Glomerular visceral epithelial cell (primary cell): ENCODE measurements around the gene RBM19.

Source experiments
- DNase-seq: peaks from one replicate; pipeline ENCODE4 v3.0.0-alpha.2; 2016; ENCODE audit errors: extremely low spot score

The RBM19 gene

GRCh38 chr12:113857371-113857770, 108.8 kb downstream of the RBM19 start:
- no peak for DNase-seq

- no peak for DNase-seq
Measured at GRCh38 chr12:113855998-113856397, 110.1 kb downstream of the RBM19 start.

DNA sequence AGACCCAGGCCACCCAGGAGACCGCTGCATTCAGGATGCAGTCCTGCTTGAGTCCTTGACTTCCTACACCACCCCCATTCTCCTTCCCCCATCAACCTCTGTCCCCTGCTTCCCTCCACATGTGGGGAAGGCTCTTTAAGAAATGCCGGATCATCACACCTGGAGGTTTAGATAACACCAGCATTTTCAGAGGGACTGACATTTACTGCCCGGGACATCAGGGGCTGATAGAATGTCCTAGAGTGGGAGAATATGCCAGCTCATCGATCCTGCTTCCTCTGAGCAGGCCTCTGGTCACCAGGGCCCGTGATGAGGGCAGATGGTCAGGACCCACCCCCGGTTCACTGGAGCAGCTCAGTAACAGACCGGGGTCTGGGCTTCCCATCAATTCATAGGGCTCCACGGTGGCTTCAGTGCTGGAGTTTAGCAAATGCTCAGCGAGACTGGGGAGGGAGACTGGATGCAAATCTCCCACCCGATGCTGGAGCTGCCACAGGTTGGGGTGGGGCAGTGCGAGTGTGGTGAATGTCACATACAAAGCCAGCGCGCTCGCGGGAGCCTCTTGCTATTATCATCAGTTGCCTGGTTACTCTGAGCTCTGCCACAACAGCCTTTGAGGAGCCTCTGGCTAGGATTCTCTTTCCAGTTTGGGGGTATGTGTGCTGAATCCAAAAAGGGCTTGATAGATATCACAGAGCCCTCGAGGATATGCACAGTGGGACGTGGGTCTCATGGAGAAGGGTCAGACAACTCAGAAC, 111.6 kb downstream of the RBM19 start:
- no peak for DNase-seq

GRCh38 chr12:113853491-113853890, 112.6 kb downstream of the RBM19 start:
- no peak for DNase-seq

DNA sequence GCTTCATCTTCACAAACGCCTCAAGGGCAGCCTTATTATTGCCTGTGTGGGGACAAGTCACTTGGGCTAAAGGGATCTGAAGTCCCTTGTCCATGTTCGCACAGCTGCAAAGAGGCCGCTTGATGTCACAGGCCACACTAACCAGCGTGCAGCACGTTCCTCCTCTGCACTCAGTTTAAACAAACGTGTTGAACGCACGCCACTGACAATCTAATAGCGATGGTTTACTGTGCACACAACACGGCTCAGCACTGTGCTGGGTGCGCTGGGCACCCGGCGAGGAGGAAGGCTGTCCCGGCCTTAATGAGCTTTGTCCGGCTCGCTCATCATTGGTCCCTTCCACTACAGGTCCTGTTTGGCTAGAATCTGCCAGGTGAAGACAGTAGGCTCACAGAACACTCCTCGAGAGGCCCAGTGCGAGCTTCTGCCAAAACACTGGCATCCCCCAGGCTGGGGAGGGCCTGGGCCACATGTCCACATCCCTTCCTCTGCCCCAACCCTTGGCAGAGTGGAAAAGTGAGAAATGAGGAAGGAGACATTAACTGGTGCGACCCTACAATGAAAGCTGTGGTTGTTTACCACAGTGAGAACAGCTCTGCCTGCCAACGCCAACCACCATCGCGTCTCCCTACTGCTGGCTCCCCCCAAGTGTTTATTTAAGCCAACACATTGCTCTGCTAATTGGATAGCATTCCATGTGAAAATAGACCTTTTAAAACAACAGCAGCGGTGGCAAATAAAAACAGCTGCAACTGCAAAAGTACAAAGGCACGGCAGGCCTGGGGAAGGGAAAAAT, 113.2 kb downstream of the RBM19 start:
- DNase-seq, result no peak

DNA sequence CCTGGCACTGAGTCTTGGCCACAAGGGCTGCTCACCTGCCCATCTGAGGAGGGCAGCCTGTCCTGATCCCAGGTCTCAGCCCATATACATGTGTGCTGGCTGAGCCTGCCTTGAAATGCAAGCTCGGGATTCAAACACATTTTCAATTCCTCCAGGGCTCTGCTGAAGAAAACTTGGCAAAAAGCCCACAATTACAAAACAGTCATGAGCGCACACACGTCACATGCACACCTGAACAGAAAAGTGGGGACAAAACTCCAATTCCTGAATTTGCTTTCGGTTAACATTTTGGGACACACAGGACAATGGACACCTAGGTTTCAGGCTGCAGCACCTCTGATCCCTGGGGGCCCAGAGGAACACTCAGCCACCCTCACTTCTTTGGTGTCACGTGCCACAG, 113.9 kb downstream of the RBM19 start:
- no peak for DNase-seq

GRCh38 chr12:113850309-113851056, 115.6 kb downstream of the RBM19 start:
- DNase-seq, result no peak

- no peak for DNase-seq
Measured at GRCh38 chr12:113847856-113848255, 118.3 kb downstream of the RBM19 start.

DNA sequence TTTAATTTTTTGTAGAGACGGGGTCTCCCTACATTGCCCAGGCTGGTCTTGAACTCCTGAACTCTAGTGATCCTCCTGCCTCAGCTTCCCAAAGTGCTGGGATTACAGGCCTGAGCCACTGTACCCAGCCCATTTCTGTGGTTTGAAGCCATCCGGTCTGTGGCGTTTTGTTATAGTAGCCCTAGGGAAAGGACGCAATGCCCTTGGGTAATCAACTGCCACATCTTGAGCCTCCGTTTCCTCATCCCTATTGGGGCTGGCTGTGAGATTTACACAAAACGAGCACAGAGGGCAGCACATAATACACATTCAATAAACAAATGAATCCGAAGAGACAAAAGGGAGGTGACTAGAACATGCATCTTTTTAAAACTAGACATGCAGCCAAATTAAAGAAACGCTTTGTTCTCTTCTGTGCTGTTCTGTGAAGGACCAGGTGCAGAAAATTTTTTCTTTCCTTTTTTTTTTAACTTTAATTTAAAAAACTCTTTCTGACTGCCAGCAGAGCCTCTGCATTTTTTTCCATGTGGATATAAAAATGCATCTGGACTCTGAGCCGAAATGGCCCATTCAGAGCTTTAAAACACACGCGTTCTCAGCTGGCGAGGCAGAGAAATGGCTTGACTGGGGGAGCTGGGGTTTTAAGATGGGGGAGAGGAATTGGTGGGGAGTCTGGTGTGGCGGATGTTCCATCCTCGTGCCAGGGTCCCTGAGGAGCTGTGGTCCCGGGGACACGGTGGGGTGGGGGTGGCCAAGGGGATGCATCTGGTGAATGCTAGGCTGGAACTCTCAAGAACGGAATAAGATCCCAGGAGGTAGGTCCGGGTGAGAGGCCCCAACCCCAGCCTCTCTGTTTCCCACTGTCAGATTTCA, 119.0 kb downstream of the RBM19 start:
- DNase-seq, result no peak

GRCh38 chr12:113845900-113846674, 120.0 kb downstream of the RBM19 start:
- DNase-seq, result no peak

- DNase-seq, result no peak
Measured at GRCh38 chr12:113844495-113845210, 121.5 kb downstream of the RBM19 start.

- no peak for DNase-seq
Measured at GRCh38 chr12:113842699-113843098, 123.4 kb downstream of the RBM19 start.

- DNase-seq, result no peak
Measured at GRCh38 chr12:113841786-113842185, 124.3 kb downstream of the RBM19 start.

GRCh38 chr12:113840401-113841042, 125.6 kb downstream of the RBM19 start:
- no peak for DNase-seq

DNA sequence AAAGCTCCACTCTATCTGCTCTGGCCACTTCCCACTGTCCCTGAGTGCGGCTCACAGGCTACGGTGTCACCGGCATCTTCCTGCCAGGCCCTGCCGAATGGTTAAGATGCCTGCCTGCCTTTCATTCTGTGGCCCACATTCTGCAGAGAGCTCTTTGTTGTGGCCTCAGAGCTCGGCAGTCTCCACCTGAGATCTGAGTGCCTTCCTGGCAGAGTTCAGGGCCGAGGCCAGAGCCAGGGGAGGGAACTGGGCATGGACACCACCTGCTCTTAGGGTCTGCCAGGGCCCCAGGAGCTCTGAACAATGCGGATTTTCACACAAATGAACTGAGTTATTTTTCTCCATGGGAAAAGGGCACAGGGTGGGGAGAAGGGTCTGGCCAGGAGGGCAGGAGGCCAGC, 127.2 kb downstream of the RBM19 start:
- DNase-seq, result no peak

DNA sequence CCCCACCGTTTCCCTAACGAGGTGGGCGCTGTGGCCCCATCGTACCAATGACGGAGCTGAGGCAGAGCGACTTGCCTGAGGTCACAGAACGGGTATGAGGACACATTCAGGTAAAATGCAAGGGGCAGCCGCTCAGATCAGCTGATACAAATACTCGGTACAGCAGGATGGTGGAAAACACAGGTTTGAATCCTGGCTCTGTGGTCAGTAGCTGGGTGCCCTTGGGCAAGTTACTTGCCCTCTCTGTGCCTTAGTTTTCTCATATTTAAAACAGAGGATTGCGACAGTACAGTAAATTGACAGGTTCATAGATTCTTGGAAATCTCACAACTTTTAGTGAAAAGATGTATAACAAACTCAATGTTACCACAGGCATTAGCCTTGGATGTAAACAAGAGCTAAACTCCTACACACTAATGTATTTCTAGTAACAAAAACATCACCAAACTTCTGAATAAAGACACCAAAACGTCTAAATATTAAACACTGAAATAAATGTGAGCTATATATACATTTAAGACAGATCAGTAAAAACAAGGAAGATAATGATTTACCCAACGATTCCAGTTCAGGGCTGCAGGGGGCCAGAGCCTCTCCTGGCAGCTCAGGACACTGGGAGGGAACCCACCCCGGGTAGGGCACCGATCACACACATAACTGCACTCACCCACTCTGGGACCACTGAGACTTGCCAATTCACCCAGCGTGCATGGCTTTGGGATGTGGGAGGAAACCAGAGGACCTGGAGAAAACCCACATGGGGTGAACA, 128.4 kb downstream of the RBM19 start:
- DNase-seq, result no peak

DNA sequence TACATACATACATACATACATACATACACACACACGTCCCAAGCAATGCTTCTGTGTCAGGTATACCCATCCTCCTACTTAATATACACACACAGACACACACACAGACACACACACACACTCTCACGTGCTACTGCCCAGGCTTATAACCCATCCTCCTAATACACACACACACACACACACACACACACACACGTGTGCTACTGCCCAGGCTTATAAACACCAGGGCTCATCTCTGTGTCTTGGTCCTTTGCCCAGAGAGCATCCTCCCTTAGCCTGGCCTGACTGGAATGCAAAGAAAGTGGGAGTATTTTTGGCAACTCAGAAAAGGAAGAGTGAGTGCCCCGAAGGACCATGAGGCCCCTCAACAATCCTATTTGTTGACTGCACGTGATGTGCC, 129.0 kb downstream of the RBM19 start:
- DNase-seq, result no peak

GRCh38 chr12:113835896-113836295, 130.2 kb downstream of the RBM19 start:
- DNase-seq, result no peak

DNA sequence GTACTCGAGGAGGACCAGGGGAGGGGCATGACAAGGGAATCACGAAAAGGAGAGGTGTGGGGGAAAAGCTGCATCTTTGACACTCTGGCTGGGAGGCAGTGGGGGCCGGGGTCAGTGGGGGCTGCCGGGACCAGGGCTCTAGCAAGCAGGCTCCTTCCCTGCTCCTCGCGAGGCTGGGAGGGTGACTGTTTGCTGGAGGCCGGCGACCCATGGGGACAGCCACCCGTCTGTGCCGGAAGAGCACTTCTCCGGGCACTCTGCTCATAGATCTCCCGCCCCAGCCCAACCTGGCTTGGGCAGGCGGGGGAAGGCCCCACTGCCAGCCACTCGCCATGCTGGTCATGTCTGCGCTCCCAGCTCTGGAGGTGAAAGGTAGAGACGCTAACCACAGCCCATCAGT, 130.7 kb downstream of the RBM19 start:
- DNase-seq, result no peak
